A673 (cell line): ENCODE measurements around the gene SAMSN1. TPM values are rescaled to one million over a fixed set of nuclear protein-coding genes. Genes with fewer than 3 reads are reported as not detected.

Experiments
- BruUV-seq: library from RNA; stranded (reverse); fragments of 400-500 nt; replicated peaks from 2 replicates; lab custom pipeline; 2021; lab: Mats Ljungman, UMichigan
- CTCF ChIA-PET: fragments of 300-600 bp; sonication (Branson Sonifier 250); formaldehyde crosslinking; loops from one replicate; lab custom pipeline; 2022; ENCODE audit warnings: antibody characterized with exemption; lab: Charles Lee
- POLR2A ChIA-PET: fragments of 300-600 bp; sonication (Branson Sonifier 250); formaldehyde crosslinking; loops from one replicate; lab custom pipeline; 2022; ENCODE audit warnings: antibody characterized with exemption; ENCODE audit not compliant: low non-redundant PET; lab: Charles Lee
- DNase-seq: peaks from one replicate; pipeline ENCODE4 v3.0.0-alpha.2; 2015; ENCODE audit warnings: low spot score
- H3K27ac ChIP-seq: fragments of 200-600 bp; sonication (generic); 2 replicates; pipeline ENCODE4 v1.5.1; 2016; ENCODE audit warnings: mixed run types, low read depth, mild to moderate bottlenecking, mixed read lengths, antibody characterized with exemption, low read length; ENCODE audit not compliant: poor library complexity, severe bottlenecking
- H3K27me3 ChIP-seq: fragments of 200-600 bp; sonication (generic); replicated peaks from 2 replicates; pipeline ENCODE4 v1.6.1; 2017; ENCODE audit warnings: mixed run types, low read depth, mild to moderate bottlenecking, mixed read lengths, antibody characterized with exemption, low read length; ENCODE audit not compliant: insufficient read depth, poor library complexity
- H3K36me3 ChIP-seq: fragments of 200-600 bp; sonication (generic); 2 replicates; pipeline ENCODE4 v1.6.1; 2016; ENCODE audit warnings: mixed run types, mild to moderate bottlenecking, mixed read lengths, antibody characterized with exemption, low read length; ENCODE audit not compliant: insufficient read depth, poor library complexity, severe bottlenecking
- H3K4me1 ChIP-seq: fragments of 200-600 bp; sonication (generic); 2 replicates; pipeline ENCODE4 v1.6.1; 2017; ENCODE audit warnings: mixed run types, mild to moderate bottlenecking, mixed read lengths, antibody characterized with exemption, low read length; ENCODE audit not compliant: insufficient read depth, poor library complexity, severe bottlenecking
- H3K4me3 ChIP-seq: fragments of 200-600 bp; sonication (generic); 2 replicates; pipeline ENCODE4 v1.5.1; 2016; ENCODE audit warnings: low read depth, mixed run types, mild to moderate bottlenecking, mixed read lengths, low read length; ENCODE audit not compliant: poor library complexity, severe bottlenecking
- H3K9me3 ChIP-seq: fragments of 200-600 bp; sonication (generic); 2 replicates; pipeline ENCODE4 v1.6.1; 2016; ENCODE audit warnings: mixed run types, low read depth, mild to moderate bottlenecking, mixed read lengths, antibody characterized with exemption, low read length; ENCODE audit not compliant: poor library complexity, severe bottlenecking
- EZH2 ChIP-seq: fragments of 200-600 bp; sonication (generic); IDR thresholded peaks from 2 replicates; pipeline ENCODE4 v1.6.1; 2017; ENCODE audit warnings: borderline replicate concordance, low read depth, mild to moderate bottlenecking, mixed read lengths, antibody characterized with exemption, low read length; ENCODE audit not compliant: poor library complexity, severe bottlenecking
- intact Hi-C: fragments of 100-400 bp; cut with micrococcal nuclease; formaldehyde crosslinking; loops from one replicate; pipeline ENCODE4 v1.10.0; 2022; ENCODE audit not compliant: unreplicated experiment
- total RNA-seq: library from RNA; stranded (reverse); gene quantifications from 2 replicates; pipeline ENCODE4 v1.2.3, GENCODE V29; 2021
- TF ChIP-seq, protein P1 (sequence below): fragments of 300-800, 200-600 bp; sonication (generic); conservative IDR thresholded peaks from 2 replicates; pipeline ENCODE4 v1.5.1; 2017; ENCODE audit warnings: low read depth, mild to moderate bottlenecking, antibody characterized with exemption, low read length, moderate library complexity, mixed read lengths

Gene SAMSN1
- total RNA-seq, 1 experiment from 2014 or later, result not detected

DNA sequence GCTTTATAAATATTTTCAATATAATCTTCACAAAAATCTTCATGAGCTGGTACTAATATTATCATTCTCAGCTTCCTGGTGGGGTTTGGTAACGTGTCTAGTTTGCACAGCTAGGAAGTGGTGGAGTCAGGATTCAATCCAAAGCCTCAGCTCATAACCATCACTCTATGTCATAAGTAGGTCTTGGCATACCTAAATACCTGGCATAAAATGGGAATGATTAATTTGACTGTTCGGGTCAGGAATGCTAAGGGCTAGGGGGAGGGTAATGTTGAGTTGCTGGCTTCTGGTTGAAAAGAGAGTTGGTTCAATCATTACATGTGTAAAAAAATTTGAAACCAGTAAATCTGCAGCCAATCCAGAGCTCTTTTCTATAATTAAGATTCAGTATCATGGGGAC is 5.6 kb upstream of the SAMSN1 start:
- no TSS peak for BruUV-seq
- no peak for TF ChIP-seq EZH2
- TF ChIP-seq, protein P1, sequence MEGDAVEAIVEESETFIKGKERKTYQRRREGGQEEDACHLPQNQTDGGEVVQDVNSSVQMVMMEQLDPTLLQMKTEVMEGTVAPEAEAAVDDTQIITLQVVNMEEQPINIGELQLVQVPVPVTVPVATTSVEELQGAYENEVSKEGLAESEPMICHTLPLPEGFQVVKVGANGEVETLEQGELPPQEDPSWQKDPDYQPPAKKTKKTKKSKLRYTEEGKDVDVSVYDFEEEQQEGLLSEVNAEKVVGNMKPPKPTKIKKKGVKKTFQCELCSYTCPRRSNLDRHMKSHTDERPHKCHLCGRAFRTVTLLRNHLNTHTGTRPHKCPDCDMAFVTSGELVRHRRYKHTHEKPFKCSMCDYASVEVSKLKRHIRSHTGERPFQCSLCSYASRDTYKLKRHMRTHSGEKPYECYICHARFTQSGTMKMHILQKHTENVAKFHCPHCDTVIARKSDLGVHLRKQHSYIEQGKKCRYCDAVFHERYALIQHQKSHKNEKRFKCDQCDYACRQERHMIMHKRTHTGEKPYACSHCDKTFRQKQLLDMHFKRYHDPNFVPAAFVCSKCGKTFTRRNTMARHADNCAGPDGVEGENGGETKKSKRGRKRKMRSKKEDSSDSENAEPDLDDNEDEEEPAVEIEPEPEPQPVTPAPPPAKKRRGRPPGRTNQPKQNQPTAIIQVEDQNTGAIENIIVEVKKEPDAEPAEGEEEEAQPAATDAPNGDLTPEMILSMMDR, result no peak
- H3K4me3 ChIP-seq, result no peak overlapping the region
- no peaks in the 10 kb centered on the region for H3K4me1 ChIP-seq
- ChIA-PET CTCF (no interaction called here), POLR2A (no interaction called here)
- H3K27ac ChIP-seq, result no peak overlapping the region
- H3K36me3 ChIP-seq, result no peaks in the 10 kb centered on the region
- no peaks in the 10 kb centered on the region for H3K9me3 ChIP-seq
- intact Hi-C loops, result no loop called here
- no peaks in the 10 kb centered on the region for H3K27me3 ChIP-seq
- DNase-seq, result no peak

DNA sequence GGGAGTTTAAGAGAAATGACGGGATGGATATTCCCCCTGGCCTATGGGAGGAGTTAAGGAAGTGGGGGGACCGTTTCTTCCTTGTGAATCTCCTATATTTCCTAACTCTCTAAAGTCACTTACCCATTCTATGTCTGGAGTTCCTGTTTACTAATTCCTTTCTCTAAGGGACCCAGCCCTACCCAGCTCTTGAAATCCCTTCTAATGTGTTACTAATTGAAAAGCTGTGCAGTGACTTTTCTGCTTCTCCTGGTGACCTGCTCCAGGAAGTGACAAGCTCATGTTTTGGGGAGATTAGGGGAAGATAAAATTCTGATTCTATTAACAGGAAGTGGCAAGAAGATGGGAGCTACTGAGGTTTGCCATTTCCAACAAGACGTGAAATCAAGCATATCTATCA is 4.0 kb upstream of the SAMSN1 start:
- TF ChIP-seq EZH2, result no peak
- TF ChIP-seq, protein P1, result no peak
- intact Hi-C loops, result no loop called here
- H3K27ac ChIP-seq, result no peak overlapping the region
- no TSS peak for BruUV-seq
- no peaks in the 10 kb centered on the region for H3K9me3 ChIP-seq
- H3K4me3 ChIP-seq, result no peak overlapping the region
- DNase-seq, result peak; percentile 29
- H3K36me3 ChIP-seq, result no peaks in the 10 kb centered on the region
- ChIA-PET POLR2A (interaction anchor here (0.6 kb wide), 1 partner anchor 183 kb away, joined by 3 read pairs; no protein-coding TSS in a partner anchor), CTCF (no interaction called here)
- no peaks in the 10 kb centered on the region for H3K4me1 ChIP-seq
- no peaks in the 10 kb centered on the region for H3K27me3 ChIP-seq

DNA sequence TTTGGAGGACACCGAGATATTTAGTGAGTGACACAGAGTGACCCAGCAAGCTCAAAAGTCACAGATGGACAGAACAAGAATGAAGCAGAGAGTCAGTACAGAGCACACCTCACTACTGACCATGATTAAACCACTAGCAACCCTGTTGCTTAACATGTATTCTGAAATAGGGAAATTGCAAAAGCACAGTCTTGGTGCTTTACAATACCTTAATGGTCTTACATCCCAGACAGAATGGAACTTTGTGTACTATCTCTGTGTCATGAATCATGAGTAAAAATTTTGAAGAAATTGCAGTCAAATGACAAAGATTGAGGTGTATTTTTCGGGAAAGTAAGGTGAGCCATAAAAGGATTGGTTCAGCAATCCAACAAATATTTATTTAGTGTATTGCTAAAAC is 2.7 kb upstream of the SAMSN1 start:
- no TSS peak for BruUV-seq
- TF ChIP-seq, protein P1, result no peak
- TF ChIP-seq EZH2, result no peak

More for the DNA sequence above, 2.7 kb upstream of the SAMSN1 start:
- Histone ChIP-seq H3K27me3 (no peaks in the 10 kb centered on the region), H3K9me3 (no peaks in the 10 kb centered on the region), H3K4me1 (no peaks in the 10 kb centered on the region), H3K4me3 (no peak overlapping the region), H3K27ac (no peak overlapping the region), H3K36me3 (no peaks in the 10 kb centered on the region)
- intact Hi-C loops, result no loop called here
- ChIA-PET POLR2A (no interaction called here), CTCF (no interaction called here)
- DNase-seq, result no peak
